Measurements from ENCODE around the gene PLXNA4.

Gene PLXNA4

DNA sequence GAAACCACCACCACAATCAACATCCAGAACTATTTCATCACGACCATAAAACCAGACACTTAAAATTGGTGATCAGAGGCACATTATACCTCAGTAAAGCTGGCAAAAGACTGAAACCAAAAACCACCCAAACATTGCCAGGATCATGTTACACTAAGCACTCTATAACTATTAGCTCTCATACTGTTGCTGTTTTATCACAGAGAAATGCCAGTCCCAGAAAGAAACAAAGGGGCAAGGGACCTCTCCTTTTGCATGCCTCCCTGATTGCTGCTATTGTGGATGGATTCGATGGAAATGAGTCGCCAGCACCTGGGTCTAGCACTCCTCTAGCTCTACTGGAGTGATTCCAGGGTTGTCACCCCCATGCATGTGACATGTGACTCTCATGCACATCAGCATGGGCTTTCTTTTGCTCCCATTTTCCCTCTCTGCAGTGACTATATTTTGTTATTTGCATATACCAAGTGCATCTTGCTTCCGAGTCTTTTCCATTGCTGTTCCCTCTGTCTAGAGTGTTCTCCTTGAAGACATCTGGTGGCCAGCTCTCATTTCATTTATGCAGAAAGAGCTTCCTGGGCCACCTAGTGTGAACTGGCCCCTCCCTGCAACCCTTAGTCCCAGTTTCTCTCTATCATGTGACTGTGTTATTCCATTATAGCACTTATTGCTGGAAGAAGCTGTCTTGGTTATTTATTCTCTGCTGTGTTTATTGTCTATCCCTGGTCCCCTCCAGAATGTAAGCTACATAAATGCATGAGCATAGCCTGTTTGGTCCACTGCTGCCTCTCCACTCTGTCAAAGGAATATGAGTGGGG, 300.6 kb downstream of the PLXNA4 start (continued):
- TF ChIP-seq, protein P1, sequence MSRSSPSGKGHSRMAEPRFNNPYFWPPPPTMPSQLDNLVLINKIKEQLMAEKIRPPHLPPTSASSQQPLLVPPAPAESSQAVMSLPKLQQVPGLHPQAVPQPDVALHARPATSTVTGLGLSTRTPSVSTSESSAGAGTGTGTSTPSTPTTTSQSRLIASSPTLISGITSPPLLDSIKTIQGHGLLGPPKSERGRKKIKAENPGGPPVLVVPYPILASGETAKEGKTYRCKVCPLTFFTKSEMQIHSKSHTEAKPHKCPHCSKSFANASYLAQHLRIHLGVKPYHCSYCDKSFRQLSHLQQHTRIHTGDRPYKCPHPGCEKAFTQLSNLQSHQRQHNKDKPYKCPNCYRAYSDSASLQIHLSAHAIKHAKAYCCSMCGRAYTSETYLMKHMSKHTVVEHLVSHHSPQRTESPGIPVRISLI (tag by site-specific recombination; IDR thresholded peaks at IDR 0.05) = no peak
- TF ChIP-seq ZEB2 (tag by site-specific recombination; IDR thresholded peaks at IDR 0.05) = peak; percentile 55; the same call in 1 of the 2 replicates
- no peak for TF ChIP-seq ZNF112 (tag by site-specific recombination; IDR thresholded peaks at IDR 0.05)
- TF ChIP-seq, protein P2, sequence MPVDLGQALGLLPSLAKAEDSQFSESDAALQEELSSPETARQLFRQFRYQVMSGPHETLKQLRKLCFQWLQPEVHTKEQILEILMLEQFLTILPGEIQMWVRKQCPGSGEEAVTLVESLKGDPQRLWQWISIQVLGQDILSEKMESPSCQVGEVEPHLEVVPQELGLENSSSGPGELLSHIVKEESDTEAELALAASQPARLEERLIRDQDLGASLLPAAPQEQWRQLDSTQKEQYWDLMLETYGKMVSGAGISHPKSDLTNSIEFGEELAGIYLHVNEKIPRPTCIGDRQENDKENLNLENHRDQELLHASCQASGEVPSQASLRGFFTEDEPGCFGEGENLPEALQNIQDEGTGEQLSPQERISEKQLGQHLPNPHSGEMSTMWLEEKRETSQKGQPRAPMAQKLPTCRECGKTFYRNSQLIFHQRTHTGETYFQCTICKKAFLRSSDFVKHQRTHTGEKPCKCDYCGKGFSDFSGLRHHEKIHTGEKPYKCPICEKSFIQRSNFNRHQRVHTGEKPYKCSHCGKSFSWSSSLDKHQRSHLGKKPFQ (tag by site-specific recombination; IDR thresholded peaks at IDR 0.05) = peak; percentile 95
- TF ChIP-seq OSR2 (tag by site-specific recombination; IDR thresholded peaks at IDR 0.05) = peak; percentile 39; the same call in 1 of the 2 replicates
- no peak for TF ChIP-seq ZFP69B (tag by site-specific recombination; IDR thresholded peaks at IDR 0.05)
- TF ChIP-seq PRDM2 (tag by site-specific recombination; IDR thresholded peaks at IDR 0.05; ENCODE audit: borderline replicate concordance) = no peak
- peak; percentile 53; the same call in 1 of the 2 replicates for TF ChIP-seq ZBTB17 (tag by site-specific recombination; IDR thresholded peaks at IDR 0.05)
- peak; percentile 27; the same call in 1 of the 2 replicates for TF ChIP-seq ZBTB8A (tag by site-specific recombination; IDR thresholded peaks at IDR 0.05)
- TF ChIP-seq ZNF664 (tag by site-specific recombination; IDR thresholded peaks at IDR 0.05) = peak; percentile 79; the same call in 1 of the 2 replicates
- peak; percentile 94 for TF ChIP-seq FEZF1 (tag by site-specific recombination; IDR thresholded peaks at IDR 0.05)
- no peak for TF ChIP-seq ZSCAN23 (tag by site-specific recombination; IDR thresholded peaks at IDR 0.05)
- TF ChIP-seq ZIC2 (tag by site-specific recombination; IDR thresholded peaks at IDR 0.05) = peak; percentile 48
- no peak for TF ChIP-seq IKZF3 (tag by site-specific recombination; IDR thresholded peaks at IDR 0.05)
- TF ChIP-seq ZNF549 (tag by site-specific recombination; IDR thresholded peaks at IDR 0.05) = no peak
- TF ChIP-seq ZNF747 (tag by site-specific recombination; IDR thresholded peaks at IDR 0.05) = no peak
- peak; percentile 84 for TF ChIP-seq ZNF843 (tag by site-specific recombination; IDR thresholded peaks at IDR 0.05)
- no peak for TF ChIP-seq SETDB1 (IDR thresholded peaks at IDR 0.05; ENCODE audit: insufficient read length, low read length)
- no peak for TF ChIP-seq SP2 (tag by site-specific recombination; IDR thresholded peaks at IDR 0.05)
- no peak for TF ChIP-seq KLF9 (tag by site-specific recombination; IDR thresholded peaks at IDR 0.05; ENCODE audit: low read depth)
- TF ChIP-seq INSM2 (tag by site-specific recombination; IDR thresholded peaks at IDR 0.05) = no peak

Measured in HEK293 (cell line).